HCT116 (cell line): ENCODE measurements around the gene INPP5B.

Source experiments
- CBX3 ChIP-seq: IDR thresholded peaks from 2 replicates; pipeline ENCODE4 v1.6.1; 2012; ENCODE audit warnings: low read depth
- POLR2A ChIP-seq: IDR thresholded peaks from 2 replicates; pipeline ENCODE4 v1.7.0; 2011; ENCODE audit warnings: borderline replicate concordance; ENCODE audit not compliant: insufficient read depth, insufficient read length; ENCODE audit errors: extremely low read depth
- POLR2AphosphoS5 ChIP-seq: IDR thresholded peaks from 2 replicates; pipeline ENCODE4 v1.6.1; 2011; ENCODE audit warnings: mild to moderate bottlenecking, low read depth, low read length, moderate library complexity
- ZNF274 ChIP-seq: fragments of 200-500 bp; sonication (Bioruptor generic); IDR thresholded peaks from 2 replicates; pipeline ENCODE4 v1.6.1; 2014; ENCODE audit warnings: mild to moderate bottlenecking, low read depth, low read length, inconsistent platforms
- TF ChIP-seq, protein P1 (sequence below), 3 experiments: fragments of 200-600 bp in 1 of 3; sonication (generic) in 1 of 3; IDR thresholded peaks in 2 of 3; conservative IDR thresholded peaks in 1 of 3; 2 replicates each; pipeline ENCODE4 v1.5.1; 2012 to 2017; ENCODE audit warnings: low read depth in 2 of 3, low read length in 2 of 3, antibody characterized with exemption in 1 of 3, borderline replicate concordance in 1 of 3, control low read depth in 1 of 3, mild to moderate bottlenecking in 1 of 3, mixed read lengths in 1 of 3, mixed run types in 1 of 3, moderate library complexity in 1 of 3; ENCODE audit not compliant: insufficient read depth in 1 of 3
- TF ChIP-seq, protein P2 (sequence below): IDR thresholded peaks from 2 replicates; pipeline ENCODE4 v1.6.1; 2012; ENCODE audit warnings: low read depth

DNA sequence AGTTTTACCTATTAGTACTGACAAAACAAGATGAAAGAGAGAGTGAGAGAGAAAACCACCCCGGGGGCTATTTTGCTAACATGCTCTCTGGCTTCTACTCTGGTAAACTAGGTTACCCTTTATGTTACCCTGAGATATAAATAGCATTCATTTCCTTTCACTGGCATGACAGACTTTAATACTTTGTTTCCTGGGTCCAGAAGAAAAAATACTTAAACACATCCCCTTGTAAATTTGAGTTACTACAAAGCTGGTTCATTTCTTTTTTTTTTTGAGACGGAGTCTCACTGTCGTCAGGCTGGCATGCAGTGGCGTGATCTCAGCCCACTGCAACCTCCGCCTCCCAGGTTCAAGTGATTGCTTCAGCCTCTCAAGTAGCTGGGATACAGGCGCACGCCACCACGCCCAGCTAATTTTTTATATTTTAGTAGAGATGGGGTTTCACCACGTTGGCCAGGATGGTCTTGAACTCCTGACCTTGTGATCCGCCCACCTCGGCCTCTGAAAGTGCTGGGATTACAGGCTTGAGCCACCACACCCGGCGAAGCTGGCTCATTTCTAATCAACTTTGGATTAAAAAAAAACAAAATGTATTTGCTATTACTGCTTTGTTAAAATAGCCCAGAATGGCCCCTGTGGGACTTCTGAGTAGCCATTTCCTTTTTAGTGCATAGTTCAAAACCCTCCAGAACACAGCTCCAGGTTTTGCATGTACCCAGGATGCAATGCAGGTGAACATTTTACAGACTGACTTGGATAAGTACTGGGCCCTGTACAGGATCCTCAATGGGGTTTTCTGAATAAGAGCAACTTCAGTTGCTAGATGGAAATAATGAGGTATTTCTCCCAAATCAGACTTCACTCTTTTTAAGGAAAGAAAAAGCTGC lies 20.6 kb downstream of the INPP5B start:
- TF ChIP-seq, protein P1, sequence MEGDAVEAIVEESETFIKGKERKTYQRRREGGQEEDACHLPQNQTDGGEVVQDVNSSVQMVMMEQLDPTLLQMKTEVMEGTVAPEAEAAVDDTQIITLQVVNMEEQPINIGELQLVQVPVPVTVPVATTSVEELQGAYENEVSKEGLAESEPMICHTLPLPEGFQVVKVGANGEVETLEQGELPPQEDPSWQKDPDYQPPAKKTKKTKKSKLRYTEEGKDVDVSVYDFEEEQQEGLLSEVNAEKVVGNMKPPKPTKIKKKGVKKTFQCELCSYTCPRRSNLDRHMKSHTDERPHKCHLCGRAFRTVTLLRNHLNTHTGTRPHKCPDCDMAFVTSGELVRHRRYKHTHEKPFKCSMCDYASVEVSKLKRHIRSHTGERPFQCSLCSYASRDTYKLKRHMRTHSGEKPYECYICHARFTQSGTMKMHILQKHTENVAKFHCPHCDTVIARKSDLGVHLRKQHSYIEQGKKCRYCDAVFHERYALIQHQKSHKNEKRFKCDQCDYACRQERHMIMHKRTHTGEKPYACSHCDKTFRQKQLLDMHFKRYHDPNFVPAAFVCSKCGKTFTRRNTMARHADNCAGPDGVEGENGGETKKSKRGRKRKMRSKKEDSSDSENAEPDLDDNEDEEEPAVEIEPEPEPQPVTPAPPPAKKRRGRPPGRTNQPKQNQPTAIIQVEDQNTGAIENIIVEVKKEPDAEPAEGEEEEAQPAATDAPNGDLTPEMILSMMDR (IDR thresholded peaks at IDR 0.05 in 2 of 3, conservative IDR thresholded peaks at IDR 0.05 in 1 of 3; ENCODE audit: borderline replicate concordance in 1 of 3, insufficient read depth in 1 of 3, low read depth in 2 of 3, low read length in 2 of 3): no peak
- TF ChIP-seq ZNF274 (no peak), POLR2AphosphoS5 (no peak), CBX3 (no peak), POLR2A (no peak)
- TF ChIP-seq, protein P2, sequence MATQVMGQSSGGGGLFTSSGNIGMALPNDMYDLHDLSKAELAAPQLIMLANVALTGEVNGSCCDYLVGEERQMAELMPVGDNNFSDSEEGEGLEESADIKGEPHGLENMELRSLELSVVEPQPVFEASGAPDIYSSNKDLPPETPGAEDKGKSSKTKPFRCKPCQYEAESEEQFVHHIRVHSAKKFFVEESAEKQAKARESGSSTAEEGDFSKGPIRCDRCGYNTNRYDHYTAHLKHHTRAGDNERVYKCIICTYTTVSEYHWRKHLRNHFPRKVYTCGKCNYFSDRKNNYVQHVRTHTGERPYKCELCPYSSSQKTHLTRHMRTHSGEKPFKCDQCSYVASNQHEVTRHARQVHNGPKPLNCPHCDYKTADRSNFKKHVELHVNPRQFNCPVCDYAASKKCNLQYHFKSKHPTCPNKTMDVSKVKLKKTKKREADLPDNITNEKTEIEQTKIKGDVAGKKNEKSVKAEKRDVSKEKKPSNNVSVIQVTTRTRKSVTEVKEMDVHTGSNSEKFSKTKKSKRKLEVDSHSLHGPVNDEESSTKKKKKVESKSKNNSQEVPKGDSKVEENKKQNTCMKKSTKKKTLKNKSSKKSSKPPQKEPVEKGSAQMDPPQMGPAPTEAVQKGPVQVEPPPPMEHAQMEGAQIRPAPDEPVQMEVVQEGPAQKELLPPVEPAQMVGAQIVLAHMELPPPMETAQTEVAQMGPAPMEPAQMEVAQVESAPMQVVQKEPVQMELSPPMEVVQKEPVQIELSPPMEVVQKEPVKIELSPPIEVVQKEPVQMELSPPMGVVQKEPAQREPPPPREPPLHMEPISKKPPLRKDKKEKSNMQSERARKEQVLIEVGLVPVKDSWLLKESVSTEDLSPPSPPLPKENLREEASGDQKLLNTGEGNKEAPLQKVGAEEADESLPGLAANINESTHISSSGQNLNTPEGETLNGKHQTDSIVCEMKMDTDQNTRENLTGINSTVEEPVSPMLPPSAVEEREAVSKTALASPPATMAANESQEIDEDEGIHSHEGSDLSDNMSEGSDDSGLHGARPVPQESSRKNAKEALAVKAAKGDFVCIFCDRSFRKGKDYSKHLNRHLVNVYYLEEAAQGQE: no peak
